KMS-11 (cell line): Measurements from ENCODE around the gene GAA.

Experiments used
- H2AFZ ChIP-seq: fragments of 200-600 bp; sonication (generic); 2 replicates; pipeline ENCODE4 v1.6.1; 2016; ENCODE audit warnings: antibody characterized with exemption, mixed run types, low read depth
- H3K27ac ChIP-seq: fragments of 200-600 bp; sonication (generic); 2 replicates; pipeline ENCODE4 v1.6.1; 2016; ENCODE audit warnings: mild to moderate bottlenecking, mixed run types
- H3K27me3 ChIP-seq: fragments of 200-600 bp; sonication (generic); 2 replicates; pipeline ENCODE4 v1.6.1; 2017; ENCODE audit warnings: mild to moderate bottlenecking, low read depth, mixed run types, moderate library complexity; ENCODE audit not compliant: insufficient read depth
- H3K36me3 ChIP-seq: fragments of 200-600 bp; sonication (generic); 2 replicates; pipeline ENCODE4 v1.6.1; 2017; ENCODE audit warnings: mild to moderate bottlenecking, mixed run types; ENCODE audit not compliant: insufficient read depth
- H3K4me1 ChIP-seq: fragments of 200-600 bp; sonication (generic); 2 replicates; pipeline ENCODE4 v1.6.1; 2016; ENCODE audit warnings: mild to moderate bottlenecking, low read depth, mixed run types; ENCODE audit not compliant: poor library complexity, severe bottlenecking
- H3K4me2 ChIP-seq: fragments of 200-600 bp; sonication (generic); 2 replicates; pipeline ENCODE4 v1.7.0; 2016; ENCODE audit warnings: mild to moderate bottlenecking, mixed run types
- H3K4me3 ChIP-seq: fragments of 200-600 bp; sonication (generic); IDR thresholded peaks from 2 replicates; pipeline ENCODE4 v1.6.1; 2017; ENCODE audit warnings: low read depth, low read length, mixed read lengths; ENCODE audit not compliant: insufficient read depth
- H3K79me2 ChIP-seq: fragments of 200-600 bp; sonication (generic); 2 replicates; pipeline ENCODE4 v1.6.1; 2016; ENCODE audit warnings: low read depth, mixed run types; ENCODE audit not compliant: insufficient read depth
- H3K9ac ChIP-seq: fragments of 200-600 bp; sonication (generic); 2 replicates; pipeline ENCODE4 v1.6.1; 2016; ENCODE audit warnings: mild to moderate bottlenecking, mixed run types
- H4K20me1 ChIP-seq: fragments of 200-600 bp; sonication (generic); 2 replicates; pipeline ENCODE4 v1.6.1; 2016; ENCODE audit warnings: mild to moderate bottlenecking, mixed run types; ENCODE audit not compliant: insufficient read depth
- CTCF ChIP-seq: fragments of 200-600 bp; sonication (generic); conservative IDR thresholded peaks from 2 replicates; pipeline ENCODE4 v1.6.1; 2017; ENCODE audit warnings: low read depth, mild to moderate bottlenecking, antibody characterized with exemption, low read length, moderate library complexity, mixed read lengths

Gene GAA

GRCh38 chr17:80123791-80124190 lies 22.4 kb downstream of the GAA start:
- Histone ChIP-seq H3K27me3 (peaks cover 2% of the 10 kb centered on the region; the same call in 1 of the 2 replicates), H3K4me3 (no peak overlapping the region), H3K4me2 (no peak overlapping the region), H3K4me1 (no peaks in the 10 kb centered on the region), H3K27ac (no peak overlapping the region), H3K79me2 (no peaks in the 10 kb centered on the region), H4K20me1 (no peaks in the 10 kb centered on the region), H3K9ac (no peak overlapping the region), H3K36me3 (no peaks in the 10 kb centered on the region), H2AFZ (no peak overlapping the region)
- no peak for TF ChIP-seq CTCF

DNA sequence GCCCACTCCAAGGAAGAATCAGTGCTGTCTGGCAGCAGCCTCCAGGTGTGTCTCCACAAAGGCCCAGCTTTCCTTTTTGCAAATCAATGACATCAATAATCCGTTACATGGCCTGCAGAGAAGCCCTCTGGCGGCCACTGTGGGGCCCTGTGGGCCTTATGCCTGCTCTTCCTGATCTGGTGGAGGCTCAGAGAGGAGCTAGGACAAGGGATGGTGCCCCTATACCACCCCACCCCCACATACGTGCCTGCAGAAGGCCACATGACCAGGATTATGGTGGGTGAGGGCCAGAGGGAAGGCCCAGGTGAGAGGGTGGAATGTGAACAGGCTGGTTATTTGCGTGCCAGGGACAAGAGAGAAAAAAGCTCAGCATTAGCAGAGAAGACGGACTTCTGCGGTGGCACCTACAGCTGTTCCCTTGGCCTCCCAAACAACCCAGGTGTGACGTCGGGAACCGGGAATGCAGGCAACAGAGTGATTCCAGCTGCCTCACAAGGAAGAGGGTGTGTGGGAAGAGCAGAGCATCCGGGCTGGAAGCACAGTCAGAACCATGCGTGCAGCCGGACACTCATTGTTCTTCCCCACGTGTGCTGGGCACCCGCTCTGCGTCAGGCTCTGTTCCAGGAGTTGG lies 23.1 kb downstream of the GAA start:
- Histone ChIP-seq H3K27me3 (peaks cover 2% of the 10 kb centered on the region; the same call in 1 of the 2 replicates), H2AFZ (no peak overlapping the region)
- 0 out of 2 replicates have a peak, but pooled peaks have one; percentile 16 for TF ChIP-seq CTCF

GRCh38 chr17:80125656-80126448 lies 24.5 kb downstream of the GAA start:
- no peak for TF ChIP-seq CTCF
- Histone ChIP-seq H3K4me1 (no peaks in the 10 kb centered on the region), H3K79me2 (no peaks in the 10 kb centered on the region), H2AFZ (no peak overlapping the region), H4K20me1 (no peaks in the 10 kb centered on the region), H3K4me3 (no peak overlapping the region), H3K4me2 (no peak overlapping the region), H3K27ac (no peak overlapping the region), H3K27me3 (peaks cover 2% of the 10 kb centered on the region; the same call in 1 of the 2 replicates), H3K36me3 (no peaks in the 10 kb centered on the region), H3K9ac (no peak overlapping the region)

More for the DNA sequence above, 23.1 kb downstream of the GAA start:
- Histone ChIP-seq H4K20me1 (no peaks in the 10 kb centered on the region), H3K4me2 (no peak overlapping the region), H3K79me2 (no peaks in the 10 kb centered on the region), H3K4me3 (no peak overlapping the region), H3K9ac (no peak overlapping the region), H3K4me1 (no peaks in the 10 kb centered on the region), H3K36me3 (no peaks in the 10 kb centered on the region), H3K27ac (no peak overlapping the region)

DNA sequence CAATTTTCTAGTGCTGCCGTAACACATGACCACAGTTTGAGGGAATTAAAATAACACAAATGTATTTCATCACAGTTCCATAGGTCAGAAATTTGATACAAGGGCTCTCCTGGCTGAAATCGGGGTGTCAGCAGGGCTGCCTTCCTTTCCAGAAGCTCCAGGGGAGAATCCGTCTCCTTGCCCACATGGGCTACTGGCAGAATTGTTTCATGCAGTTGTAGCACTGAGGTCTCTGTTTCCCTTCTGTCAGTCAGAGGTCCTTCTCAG lies 25.0 kb downstream of the GAA start:
- no peak overlapping the region for H3K4me2 ChIP-seq
- TF ChIP-seq CTCF: no peak
- no peak overlapping the region for H3K9ac ChIP-seq
- no peak overlapping the region for H3K4me3 ChIP-seq
- H3K4me1 ChIP-seq: no peaks in the 10 kb centered on the region
- H2AFZ ChIP-seq: no peak overlapping the region
- H3K27me3 ChIP-seq: peaks cover 2% of the 10 kb centered on the region; the same call in 1 of the 2 replicates
- H4K20me1 ChIP-seq: no peaks in the 10 kb centered on the region
- H3K27ac ChIP-seq: no peak overlapping the region
- H3K79me2 ChIP-seq: no peaks in the 10 kb centered on the region
- H3K36me3 ChIP-seq: no peaks in the 10 kb centered on the region
